Stromal cell of bone marrow (primary cell): ENCODE data around the gene PTPN12.
A peak's percentile ranks its signal among the peaks of the same experiment; 100 is the strongest.
"Not testable (repeated sequence)": the region's sequence is repeated elsewhere in the genome, so short reads cannot be mapped to it uniquely, and the experiment has no call there.

ENCODE experiments used
- DNase-seq: peaks from one replicate; pipeline ENCODE4 v3.0.0-alpha.2; 2012; ENCODE audit warnings: low read depth

Gene PTPN12

GRCh38 chr7:77538281-77539212 lies 1.5 kb downstream of the PTPN12 start:
- peak; percentile 88 for DNase-seq

- DNase-seq, result no peak
These were observed 3.3 kb downstream of the PTPN12 start for GRCh38 chr7:77540402-77540822.

- DNase-seq, result not testable (repeated sequence)
These were observed 3.9 kb downstream of the PTPN12 start for GRCh38 chr7:77540993-77541392.

- DNase-seq, result no peak
These were observed 5.3 kb downstream of the PTPN12 start for GRCh38 chr7:77542409-77542808.

- DNase-seq, result no peak
These were observed 5.8 kb downstream of the PTPN12 start for GRCh38 chr7:77542895-77543294.

- DNase-seq, result no peak
These were observed 6.8 kb downstream of the PTPN12 start for GRCh38 chr7:77543910-77544309.

- DNase-seq, result no peak
These were observed 7.4 kb downstream of the PTPN12 start for GRCh38 chr7:77544518-77544917.

- no peak for DNase-seq
These were observed 11.1 kb downstream of the PTPN12 start for GRCh38 chr7:77548206-77548605.

- DNase-seq, result no peak
These were observed 12.2 kb downstream of the PTPN12 start for GRCh38 chr7:77549106-77549870.

GRCh38 chr7:77550586-77550985 lies 13.5 kb downstream of the PTPN12 start:
- DNase-seq, result peak; percentile 61

GRCh38 chr7:77553123-77553522 lies 16.0 kb downstream of the PTPN12 start:
- no peak for DNase-seq

GRCh38 chr7:77558284-77558967 lies 21.3 kb downstream of the PTPN12 start:
- DNase-seq, result no peak

GRCh38 chr7:77561352-77561751 lies 24.3 kb downstream of the PTPN12 start:
- DNase-seq, result no peak

- no peak for DNase-seq
These were observed 26.2 kb downstream of the PTPN12 start for GRCh38 chr7:77563275-77563674.

- DNase-seq, result peak; percentile 43
These were observed 28.8 kb downstream of the PTPN12 start for GRCh38 chr7:77565917-77566316.

GRCh38 chr7:77566421-77566820 lies 29.3 kb downstream of the PTPN12 start:
- DNase-seq, result no peak

GRCh38 chr7:77569514-77570232 lies 32.6 kb downstream of the PTPN12 start:
- no peak for DNase-seq

- DNase-seq, result peak; percentile 45
These were observed 33.4 kb downstream of the PTPN12 start for GRCh38 chr7:77570330-77571011.

GRCh38 chr7:77571801-77572200 lies 34.7 kb downstream of the PTPN12 start:
- no peak for DNase-seq

- DNase-seq, result no peak
These were observed 38.1 kb downstream of the PTPN12 start for GRCh38 chr7:77575187-77575586.

- DNase-seq, result no peak
These were observed 39.8 kb downstream of the PTPN12 start for GRCh38 chr7:77576856-77577255.
